ENCODE results near the gene GNAZ.

Gene GNAZ

DNA sequence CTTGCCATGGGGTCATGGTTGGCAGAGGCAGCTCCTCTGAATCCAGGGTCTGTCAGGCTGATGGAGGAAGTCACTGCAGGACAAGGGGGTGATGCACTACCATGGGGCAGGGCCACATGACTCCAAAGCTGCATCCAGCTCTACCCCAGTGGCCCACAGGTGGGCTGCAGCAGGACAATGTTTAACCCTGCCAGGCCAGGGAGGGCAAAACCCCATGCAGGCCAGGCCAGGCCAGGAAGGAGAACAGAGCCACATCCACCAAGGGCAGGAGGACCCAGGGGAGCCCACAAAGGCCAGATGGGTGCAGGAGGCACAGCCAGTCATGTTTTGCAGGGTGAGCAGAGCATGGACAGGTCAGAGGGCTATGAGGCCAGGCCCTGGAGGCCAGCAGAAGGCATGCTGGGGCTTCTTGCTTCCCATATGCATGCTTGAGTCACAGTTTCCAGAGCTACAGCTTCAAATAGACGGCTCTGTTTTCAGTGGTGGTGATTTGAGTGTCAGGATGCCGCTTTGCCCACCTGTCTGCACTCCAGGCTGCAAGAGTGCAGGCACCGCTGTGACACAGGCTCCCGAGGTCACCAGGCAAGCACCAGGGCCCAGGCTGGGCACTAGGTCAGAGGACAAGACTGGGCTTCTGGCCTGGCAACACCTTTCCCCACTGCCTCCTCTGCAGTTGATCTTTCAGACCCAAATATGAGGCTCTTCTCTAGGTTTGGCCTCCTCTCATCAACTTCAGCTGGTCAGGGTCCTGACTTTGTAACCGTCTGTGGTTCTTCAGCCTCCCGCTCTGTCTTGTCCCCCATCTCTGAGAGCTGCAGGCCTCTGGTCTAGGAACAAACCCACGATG is 48.6 kb downstream of the GNAZ start:
- DNase-seq (ENCODE audit: low read depth in 1 of 2, low spot score in 1 of 2), result no peak

DNA sequence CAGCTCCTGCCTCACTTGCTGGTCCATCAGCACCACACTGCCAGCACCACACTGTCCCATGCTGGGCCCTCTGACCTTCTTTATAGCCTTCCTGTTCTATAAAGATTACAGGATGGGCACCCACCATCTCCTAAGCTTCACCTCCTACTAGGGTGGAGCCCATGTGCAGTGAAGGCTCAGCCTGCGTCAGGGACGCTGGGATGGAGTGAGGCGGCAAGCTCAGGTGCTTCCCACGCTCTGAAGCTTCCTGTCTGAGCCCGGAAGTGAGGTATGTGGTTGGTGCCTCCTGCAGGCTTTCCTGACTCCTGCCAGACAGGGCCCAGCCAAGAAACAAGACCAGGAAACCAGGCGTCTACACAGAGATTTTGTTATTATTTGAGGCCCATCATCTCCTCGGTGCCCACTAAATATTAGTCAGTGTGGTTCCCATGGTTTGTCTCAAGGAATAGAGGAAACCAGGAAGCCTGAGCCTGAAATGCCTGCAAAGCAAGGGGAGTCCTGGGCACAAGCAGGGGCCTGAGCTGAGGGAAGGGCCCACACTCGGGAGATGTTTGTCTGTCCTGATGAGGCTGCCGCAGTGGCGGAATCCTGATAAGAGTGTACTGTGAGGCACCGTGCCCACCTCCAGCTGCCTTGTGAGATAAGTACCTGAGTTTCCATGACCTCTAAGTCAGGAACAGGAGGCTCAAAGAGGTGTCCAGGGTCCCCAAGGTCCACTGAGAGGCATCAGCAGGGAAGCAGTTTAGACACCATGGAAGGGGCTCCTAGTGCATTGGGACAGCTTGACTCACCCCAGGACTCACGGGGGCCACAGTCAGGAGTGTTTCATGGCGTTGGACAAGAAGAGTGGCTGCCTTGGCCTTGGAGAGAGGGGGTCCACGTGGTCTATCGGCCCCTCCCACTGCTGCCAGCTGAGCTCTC is 49.4 kb downstream of the GNAZ start:
- DNase-seq (ENCODE audit: low read depth in 1 of 2, low spot score in 1 of 2), result peak; percentile 15 to 20

- no peak for DNase-seq (ENCODE audit: low read depth in 1 of 2, low spot score in 1 of 2)
These were observed 50.1 kb downstream of the GNAZ start for GRCh38 chr22:23120415-23120899.

DNA sequence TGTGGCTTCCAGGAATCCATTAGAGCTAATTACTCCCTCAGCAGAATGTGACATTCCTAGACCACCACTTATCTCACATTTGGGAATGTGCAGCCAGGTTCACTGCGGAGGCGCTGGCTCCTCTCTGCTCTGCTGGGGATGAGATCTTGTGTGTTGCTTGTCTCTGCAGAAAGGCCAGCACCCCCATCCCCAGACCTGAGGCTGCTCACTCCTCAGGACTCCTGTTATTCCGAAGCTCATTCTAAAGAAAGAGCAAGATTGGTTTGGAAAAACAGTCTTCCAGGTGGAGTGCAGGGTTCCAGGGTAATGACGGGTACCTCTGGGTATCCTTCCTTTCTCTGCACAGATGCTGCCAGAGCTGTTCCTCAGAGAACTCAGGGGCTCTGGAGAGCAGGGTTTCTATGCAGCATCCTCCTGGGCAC is 50.7 kb downstream of the GNAZ start:
- DNase-seq (ENCODE audit: low read depth in 1 of 2, low spot score in 1 of 2), result no peak

- no peak for DNase-seq (ENCODE audit: low read depth in 1 of 2, low spot score in 1 of 2)
These were observed 51.1 kb downstream of the GNAZ start for GRCh38 chr22:23121424-23121823.

DNA sequence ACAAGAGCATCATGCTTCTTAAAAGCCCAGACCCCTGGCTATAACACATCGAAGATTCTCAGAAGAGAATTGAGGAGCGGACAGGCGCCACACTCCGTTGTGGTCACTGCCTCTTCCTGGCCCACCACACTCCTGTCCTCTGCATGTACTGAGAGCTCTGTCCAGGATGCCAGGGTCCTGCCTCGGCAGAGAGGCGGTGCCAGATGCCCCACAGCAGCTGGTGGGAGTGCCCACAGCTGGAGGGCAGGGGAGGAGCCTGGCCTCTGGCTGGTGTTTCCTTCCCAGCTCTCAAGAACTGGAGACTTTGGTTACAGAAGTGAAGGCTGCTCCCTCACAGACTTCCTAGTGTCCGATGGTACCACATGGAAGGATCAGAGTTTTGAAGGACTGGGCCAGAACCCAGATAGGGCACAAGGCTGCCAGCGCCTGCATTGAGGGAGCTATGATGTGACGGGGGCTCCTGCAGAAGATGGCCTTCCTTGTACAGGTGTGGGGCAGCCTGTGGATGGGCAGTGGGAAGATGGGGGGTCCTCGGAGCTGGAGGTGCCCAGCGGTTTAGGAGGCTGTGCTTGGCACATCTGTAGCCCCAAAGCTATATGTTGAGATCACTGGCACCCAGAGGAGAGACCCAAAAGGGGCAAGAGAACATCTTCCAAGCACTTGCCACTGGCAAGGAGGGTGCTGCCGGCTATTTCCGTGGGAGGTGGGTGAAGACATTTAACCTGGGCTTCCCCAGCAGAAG is 52.1 kb downstream of the GNAZ start:
- DNase-seq (ENCODE audit: low read depth in 1 of 2, low spot score in 1 of 2), result no peak

DNA sequence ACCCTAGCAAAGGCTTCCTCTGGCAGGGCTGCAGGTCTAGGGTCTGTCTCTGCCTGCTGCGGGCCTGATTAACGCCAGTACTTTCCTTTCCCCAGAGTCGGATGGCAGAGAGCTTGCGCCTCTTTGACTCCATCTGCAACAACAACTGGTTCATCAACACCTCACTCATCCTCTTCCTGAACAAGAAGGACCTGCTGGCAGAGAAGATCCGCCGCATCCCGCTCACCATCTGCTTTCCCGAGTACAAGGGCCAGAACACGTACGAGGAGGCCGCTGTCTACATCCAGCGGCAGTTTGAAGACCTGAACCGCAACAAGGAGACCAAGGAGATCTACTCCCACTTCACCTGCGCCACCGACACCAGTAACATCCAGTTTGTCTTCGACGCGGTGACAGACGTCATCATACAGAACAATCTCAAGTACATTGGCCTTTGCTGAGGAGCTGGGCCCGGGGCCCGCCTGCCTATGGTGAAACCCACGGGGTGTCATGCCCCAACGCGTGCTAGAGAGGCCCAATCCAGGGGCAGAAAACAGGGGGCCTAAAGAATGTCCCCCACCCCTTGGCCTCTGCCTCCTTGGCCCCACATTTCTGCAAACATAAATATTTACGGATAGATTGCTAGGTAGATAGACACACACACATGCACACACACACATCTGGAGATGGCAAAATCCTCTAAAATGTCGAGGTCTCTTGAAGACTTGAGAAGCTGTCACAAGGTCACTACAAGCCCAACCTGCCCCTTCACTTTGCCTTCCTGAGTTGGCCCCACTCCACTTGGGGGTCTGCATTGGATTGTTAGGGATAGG is 52.9 kb downstream of the GNAZ start:
- DNase-seq (ENCODE audit: low read depth in 1 of 2, low spot score in 1 of 2), result no peak

GRCh38 chr22:23123804-23124254 is 53.5 kb downstream of the GNAZ start:
- no peak for DNase-seq (ENCODE audit: low read depth in 1 of 2, low spot score in 1 of 2)

DNA sequence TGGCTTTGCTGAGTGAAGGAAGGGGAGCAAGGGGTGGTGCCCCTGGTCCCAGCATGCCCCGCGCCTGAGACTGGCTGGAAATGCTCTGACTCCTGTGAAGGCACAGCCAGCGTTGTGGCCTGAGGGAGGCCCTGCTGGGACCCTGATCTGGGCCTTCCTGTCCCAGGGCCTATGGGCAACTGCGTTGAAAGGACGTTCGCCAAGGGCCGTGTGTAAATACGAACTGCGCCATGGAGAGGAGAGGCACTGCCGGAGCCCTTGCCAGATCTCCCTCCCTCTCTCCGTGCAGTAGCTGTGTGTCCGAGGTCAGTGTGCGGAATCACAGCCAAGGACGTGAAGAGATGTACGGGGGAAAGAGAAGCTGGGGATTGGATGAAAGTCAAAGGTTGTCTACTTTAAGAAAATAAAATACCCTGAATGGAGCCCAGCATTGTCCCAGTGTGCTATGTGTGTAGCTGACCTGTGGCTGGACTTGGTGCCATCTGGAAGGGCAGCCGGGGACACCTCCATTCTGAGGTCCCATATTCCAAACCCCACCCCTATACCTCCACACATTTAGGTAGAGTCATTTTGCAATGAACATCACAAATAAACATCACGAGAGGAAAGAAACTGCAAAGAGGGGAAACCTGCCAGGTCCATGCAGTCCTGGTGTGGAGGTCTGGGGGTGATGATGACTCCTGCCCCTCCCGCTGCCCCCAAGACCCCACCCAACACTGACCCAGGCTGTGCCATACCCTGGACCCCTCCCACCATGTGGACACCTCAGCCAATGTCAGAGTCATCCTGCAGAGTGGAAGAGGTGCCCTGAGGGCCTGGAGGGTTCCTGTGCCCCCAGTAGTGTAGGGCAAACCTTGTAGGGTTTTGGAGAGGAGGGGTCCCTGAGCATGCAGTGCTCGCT is 54.5 kb downstream of the GNAZ start:
- DNase-seq (ENCODE audit: low read depth in 1 of 2, low spot score in 1 of 2), result no peak

DNA sequence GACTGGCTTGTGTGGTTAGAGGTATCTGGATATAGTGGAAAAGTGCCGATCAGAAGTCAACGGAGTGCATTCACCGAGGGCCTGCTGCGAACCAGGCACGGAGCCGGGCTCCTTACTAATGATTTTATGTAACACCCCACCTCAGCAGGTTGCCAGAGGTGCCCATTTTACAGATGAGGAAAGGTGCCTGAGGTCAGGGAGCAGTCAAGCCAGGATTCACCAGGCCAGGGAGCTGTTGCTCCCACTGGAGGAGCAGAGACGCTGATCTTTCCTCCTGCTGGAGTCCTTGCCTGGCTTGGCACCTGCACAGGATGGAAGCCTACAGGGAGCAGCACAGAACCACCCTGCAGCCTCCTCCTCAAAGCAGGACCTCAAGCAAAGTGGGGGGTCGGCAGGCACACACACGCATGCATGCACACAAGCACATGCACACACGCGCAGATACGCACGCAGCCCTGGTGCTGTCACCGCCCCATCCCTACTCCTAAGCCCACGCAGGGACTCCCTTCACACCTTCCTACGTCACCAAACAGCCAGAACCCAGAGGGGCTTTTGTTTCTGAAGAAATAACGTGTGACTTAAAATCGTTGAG is 55.3 kb downstream of the GNAZ start:
- DNase-seq (ENCODE audit: low read depth in 1 of 2, low spot score in 1 of 2), result no peak

GRCh38 chr22:23126165-23127054 is 56.1 kb downstream of the GNAZ start:
- DNase-seq (ENCODE audit: low read depth in 1 of 2, low spot score in 1 of 2), result no peak

DNA sequence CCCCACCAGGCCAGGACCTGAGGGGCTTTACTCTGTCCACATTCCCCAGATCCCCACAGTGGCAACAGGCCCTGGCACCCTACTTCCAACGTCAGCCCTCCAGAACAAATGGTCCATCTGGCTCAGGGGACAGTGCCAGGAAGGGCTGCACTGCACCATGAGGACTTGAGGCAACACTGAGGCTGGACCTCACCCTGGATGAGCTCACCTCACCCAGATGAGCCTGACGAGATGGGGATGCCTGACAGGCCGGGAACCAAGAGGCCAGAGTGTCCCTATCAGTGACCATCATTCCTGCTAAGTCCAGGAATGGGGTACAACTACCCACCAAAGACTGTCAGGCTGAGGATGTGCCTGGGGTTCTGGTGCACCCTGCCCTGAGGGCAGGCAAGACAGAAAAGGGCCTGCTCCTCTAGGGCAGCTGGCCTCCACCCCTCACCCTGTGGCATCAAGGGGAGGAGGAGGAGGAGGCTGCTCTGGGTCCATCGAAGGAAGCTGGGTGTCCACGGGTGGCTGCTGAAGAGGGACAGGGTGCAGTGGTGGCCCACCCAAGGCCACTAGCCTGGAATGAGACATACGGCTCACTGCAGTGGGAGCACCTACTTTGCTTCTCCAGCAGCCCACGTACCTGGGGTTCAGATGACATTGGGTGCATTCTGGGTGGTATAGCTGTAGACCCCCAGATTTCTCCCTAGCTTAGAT is 56.9 kb downstream of the GNAZ start:
- no peak for DNase-seq (ENCODE audit: low read depth in 1 of 2, low spot score in 1 of 2)

- no peak for DNase-seq (ENCODE audit: low read depth in 1 of 2, low spot score in 1 of 2)
These were observed 57.5 kb downstream of the GNAZ start for GRCh38 chr22:23127788-23128187.

- DNase-seq (ENCODE audit: low read depth in 1 of 2, low spot score in 1 of 2), result peak; percentile 40 to 52
These were observed 58.2 kb downstream of the GNAZ start for GRCh38 chr22:23128269-23129108.

GRCh38 chr22:23129149-23129548 is 58.8 kb downstream of the GNAZ start:
- DNase-seq (ENCODE audit: low read depth in 1 of 2, low spot score in 1 of 2), result no peak

- DNase-seq (ENCODE audit: low read depth in 1 of 2, low spot score in 1 of 2), result no peak
These were observed 60.4 kb downstream of the GNAZ start for GRCh38 chr22:23130697-23131096.
